GM19438 (cell line): ENCODE results near the gene DHX15.

Source experiments
- ATAC-seq: cut with Tn5 transposase; IDR thresholded peaks from one replicate; pipeline ENCODE4 v1.9.1; 2021; ENCODE audit warnings: low read depth; ENCODE audit not compliant: unreplicated experiment

Gene DHX15

DNA sequence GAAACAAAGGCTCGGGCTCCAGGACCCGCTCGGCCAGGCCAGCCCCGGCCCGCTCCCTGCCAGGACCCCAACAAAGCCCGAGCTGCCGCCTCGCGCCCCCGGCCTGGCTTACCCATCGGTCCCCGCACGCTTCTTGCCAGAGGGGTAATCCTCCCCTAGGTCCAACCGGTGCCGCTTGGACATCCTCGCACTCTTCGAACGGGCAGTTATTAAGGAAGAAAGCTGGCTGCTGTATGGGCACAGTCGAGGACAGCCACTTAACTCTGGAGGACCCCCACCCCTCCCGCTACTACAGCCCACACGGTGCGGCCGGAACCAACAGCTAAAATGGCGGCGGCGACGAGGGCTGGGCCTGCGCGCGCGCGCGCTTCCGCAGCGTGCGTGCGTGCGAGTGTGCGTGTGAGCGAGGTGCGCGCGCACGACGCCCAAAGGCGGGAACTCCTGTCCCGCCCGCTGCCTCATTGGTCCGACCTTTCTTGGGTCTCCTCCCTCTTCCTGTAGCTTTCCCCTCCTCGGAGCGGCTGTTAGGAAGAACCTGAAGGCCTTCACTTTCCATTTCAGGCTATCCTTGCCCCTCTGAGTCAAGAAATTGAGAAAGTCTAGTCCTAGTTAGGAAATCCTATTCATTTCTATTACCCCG, at the start of gene DHX15:
Gene DHX15, minus strand, starts transcription at position 344 of the 640 bp plus-strand sequence. Its CDS starts 161 bp downstream, at position 183.
- ATAC-seq, result peak; percentile 82

- no peak for ATAC-seq
These were observed 47.7 kb upstream of the DHX15 start for GRCh38 chr4:24632011-24632410.

DNA sequence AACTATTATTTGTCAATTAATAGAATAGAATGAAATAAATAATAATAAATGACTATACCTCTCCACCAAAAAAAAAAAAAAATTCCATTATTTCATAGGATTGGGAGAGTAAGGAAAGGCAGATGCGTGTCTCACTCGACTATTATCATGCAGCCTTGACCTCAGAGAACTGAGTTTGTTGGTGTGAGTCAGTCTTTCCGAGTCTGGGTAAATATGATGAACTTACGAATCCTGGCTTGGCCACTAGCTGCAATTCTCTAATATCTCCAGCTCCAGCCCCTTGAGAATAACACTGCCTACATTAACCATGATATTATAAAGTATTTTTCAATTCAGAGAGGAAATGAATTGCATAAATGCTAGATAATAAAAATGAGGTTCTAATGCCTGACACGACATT, 46.6 kb upstream of the DHX15 start:
- ATAC-seq, result no peak

DNA sequence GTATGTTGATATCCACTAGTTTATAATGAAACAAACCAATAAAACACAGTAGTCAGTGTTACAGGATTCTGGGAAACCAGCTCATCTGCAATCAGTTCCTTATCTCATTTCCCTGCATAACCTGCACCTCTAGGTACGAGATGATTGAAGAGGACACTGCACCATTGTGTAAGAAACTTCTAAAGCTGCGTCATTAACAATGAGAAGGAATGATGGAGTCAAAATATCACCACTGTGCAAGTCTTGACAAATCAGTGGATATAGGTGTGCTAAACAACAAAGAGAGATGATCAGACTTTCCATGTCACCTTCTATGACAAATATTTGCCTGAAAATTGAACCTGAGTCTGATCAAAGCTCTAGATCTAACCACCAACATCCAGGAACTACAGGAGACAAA, 40.7 kb upstream of the DHX15 start:
- ATAC-seq, result no peak

DNA sequence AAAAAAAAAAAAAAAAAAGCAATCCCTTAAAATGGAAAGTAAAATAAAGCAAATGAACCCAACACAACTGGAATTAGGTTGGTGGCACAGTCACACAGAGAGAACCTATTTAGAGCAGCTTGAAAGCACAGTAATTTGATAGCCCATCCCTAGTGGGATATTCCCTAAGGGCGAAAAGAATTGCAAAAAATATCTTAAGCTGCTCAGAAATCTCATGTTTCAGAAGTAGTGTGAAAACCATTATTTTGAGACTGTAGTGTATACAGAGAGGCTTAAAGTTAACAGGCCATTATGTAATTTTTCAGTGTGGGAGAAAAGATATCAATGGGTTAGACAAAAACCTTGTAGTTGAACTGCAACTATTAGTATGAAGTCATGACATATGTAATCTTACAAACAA, 40.0 kb upstream of the DHX15 start:
- no peak for ATAC-seq

- no peak for ATAC-seq
These were observed 37.9 kb upstream of the DHX15 start for GRCh38 chr4:24622146-24622834.

DNA sequence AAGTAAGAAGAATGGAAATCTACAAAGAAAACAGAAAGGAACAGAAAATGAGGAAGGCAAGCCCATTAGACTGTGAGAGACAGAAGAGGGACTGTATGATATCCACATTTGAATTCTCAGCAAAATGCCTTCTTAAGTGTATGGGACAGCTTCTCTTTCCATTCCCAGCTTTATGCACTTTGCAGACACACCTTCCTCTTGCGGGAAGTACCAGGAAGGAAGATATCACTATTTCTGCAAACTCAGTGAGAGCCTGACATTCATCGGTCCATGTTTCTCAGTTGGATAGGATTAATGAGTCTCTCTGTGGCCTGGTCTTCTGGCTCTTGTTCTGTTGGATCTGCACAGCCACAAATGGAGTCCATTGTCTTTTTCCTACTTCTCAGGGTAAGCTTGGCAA, 31.6 kb upstream of the DHX15 start:
- ATAC-seq, result no peak

DNA sequence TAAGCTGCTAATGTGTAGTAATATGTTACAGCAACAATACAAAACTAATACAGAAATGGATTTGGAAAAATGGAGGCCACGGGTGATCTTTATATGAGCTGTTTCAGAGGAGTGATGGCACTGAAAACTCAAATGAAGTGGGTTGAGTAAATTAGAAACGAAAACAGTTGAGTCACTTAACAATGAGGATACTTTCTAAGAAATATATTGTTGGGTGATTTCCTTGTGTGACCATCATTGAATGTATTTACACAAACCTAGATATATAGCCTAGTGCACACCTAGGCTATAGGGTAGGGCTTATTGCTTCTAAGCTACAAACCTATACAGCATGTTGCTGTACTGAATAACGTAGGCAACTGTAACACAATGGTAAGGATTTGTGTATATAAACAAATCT, 30.5 kb upstream of the DHX15 start:
- ATAC-seq, result no peak

GRCh38 chr4:24613502-24613901, 29.1 kb upstream of the DHX15 start:
- no peak for ATAC-seq

- ATAC-seq, result no peak
These were observed 27.2 kb upstream of the DHX15 start for GRCh38 chr4:24611575-24611974.

- no peak for ATAC-seq
These were observed 23.0 kb upstream of the DHX15 start for GRCh38 chr4:24607334-24607733.

GRCh38 chr4:24605216-24605615, 20.9 kb upstream of the DHX15 start:
- ATAC-seq, result no peak

DNA sequence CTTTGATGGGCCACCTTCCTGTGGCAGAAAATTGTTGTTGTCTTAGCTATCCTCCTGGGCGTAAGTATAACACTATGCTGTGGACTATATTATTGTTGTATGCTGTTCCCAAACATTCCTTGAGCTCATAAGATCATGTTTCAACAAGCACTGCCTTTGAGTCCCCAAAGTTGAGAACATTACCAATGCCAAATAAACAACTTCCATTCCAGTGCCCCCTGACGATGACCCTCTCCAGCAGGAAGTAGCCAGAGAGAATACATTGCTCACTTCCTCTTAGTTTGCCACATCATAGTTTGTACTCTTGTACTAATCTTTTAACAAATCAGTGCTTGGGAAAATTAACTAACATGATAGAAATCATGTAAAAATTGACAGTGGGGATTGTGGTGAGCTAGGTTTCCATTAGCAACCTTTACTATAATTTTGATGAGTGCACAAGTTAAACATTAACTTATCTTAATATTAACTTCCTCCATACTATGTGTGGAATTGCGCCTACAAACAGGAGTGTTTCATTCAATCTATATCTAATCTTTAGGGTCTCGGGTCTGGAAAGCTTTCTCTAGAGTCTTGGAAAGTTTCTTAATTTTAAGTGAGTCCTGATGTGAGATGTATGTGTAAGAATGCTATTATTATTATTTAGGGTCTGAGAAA, 20.3 kb upstream of the DHX15 start:
- ATAC-seq, result no peak

DNA sequence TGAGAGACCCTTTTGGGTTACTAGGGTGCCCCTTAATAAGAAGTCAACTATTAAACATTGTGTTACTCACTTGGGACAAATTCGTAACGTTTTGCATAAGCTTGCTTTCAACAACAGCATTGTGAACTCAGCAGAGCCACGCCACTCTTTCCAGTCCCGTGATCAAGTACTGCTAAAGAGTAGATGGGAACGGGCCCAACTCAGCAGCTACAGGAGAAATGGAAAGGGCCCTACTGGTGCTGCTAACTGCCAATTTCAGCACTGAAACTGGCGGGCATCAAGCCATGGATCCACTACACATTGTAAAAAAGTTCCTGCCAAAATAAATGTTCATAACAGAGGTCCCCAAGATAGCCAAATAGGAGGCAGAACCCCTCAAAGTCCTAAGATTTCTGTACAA, 19.0 kb upstream of the DHX15 start:
- no peak for ATAC-seq

- no peak for ATAC-seq
These were observed 16.8 kb upstream of the DHX15 start for GRCh38 chr4:24601121-24601520.

- no peak for ATAC-seq
These were observed 14.9 kb upstream of the DHX15 start for GRCh38 chr4:24599275-24599674.

- ATAC-seq, result no peak
These were observed 13.7 kb upstream of the DHX15 start for GRCh38 chr4:24598025-24598424.

DNA sequence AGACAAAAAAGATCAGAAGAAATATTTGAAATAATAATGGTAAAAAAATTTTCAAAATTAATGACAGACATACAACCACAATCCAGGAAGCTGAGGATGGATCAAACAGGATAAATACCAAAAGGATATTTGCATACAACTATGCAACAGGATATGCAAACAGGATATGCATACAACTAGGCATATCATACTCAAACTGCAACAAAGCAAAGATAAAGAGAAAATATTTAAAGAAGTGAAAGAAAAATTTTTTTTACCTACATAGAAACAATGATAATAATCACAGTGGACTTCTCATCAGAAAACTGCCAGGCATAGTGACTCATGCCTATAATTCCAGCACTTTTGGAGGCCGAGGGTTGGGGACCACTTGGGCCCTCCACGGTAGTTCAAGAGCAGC, 11.3 kb upstream of the DHX15 start:
- ATAC-seq, result no peak

GRCh38 chr4:24594887-24595286, 10.5 kb upstream of the DHX15 start:
- ATAC-seq, result no peak

DNA sequence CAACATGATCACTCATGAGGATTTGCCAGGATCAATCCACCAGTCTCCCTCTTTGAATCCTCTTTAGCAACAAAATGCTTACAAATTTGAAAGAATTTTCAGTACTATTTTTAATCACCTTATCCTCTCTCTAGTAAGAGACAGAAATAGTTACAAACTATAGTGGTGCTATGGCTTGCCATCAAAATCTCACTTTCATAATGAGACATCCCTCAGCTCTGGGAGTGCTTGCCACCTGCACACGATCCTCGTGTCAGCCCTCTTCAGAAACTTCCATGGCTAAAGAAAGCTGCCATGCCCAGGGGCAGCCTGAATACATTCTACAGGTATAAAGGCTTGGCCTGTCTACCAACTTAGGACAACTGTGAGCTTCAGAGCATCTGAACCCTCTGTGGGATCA, 5.1 kb upstream of the DHX15 start:
- no peak for ATAC-seq

- no peak for ATAC-seq
These were observed 4.0 kb upstream of the DHX15 start for GRCh38 chr4:24588216-24588954.
